SKM-1 treated with dmso at 0.1 percent for 144 hours (cell line): ENCODE data around the gene TOM1L2.
"Not testable (repeated sequence)": the region's sequence is repeated elsewhere in the genome, so short reads cannot be mapped to it uniquely, and the experiment has no call there.

Source experiments
- DNase-seq: peaks from one replicate; lab custom pipeline; 2025; ENCODE audit not compliant: unreplicated experiment; lab: John Stamatoyannopoulos, UW

The TOM1L2 gene

GRCh38 chr17:17926036-17926435 lies 46.2 kb downstream of the TOM1L2 start:
- DNase-seq, result no peak

GRCh38 chr17:17924857-17925250 lies 47.3 kb downstream of the TOM1L2 start:
- DNase-seq, result peak; percentile 59

- DNase-seq, result no peak
Measured at GRCh38 chr17:17924131-17924856, 47.9 kb downstream of the TOM1L2 start.

GRCh38 chr17:17922070-17922614 lies 50.1 kb downstream of the TOM1L2 start:
- DNase-seq, result no peak

GRCh38 chr17:17921192-17922069 lies 50.8 kb downstream of the TOM1L2 start:
- DNase-seq, result peak; percentile 78

- DNase-seq, result peak; percentile 65
Measured at GRCh38 chr17:17919169-17920107, 52.8 kb downstream of the TOM1L2 start.

- DNase-seq, result no peak
Measured at GRCh38 chr17:17917394-17917793, 54.8 kb downstream of the TOM1L2 start.

GRCh38 chr17:17915183-17915582 lies 57.0 kb downstream of the TOM1L2 start:
- DNase-seq, result no peak

GRCh38 chr17:17913695-17914332 lies 58.4 kb downstream of the TOM1L2 start:
- DNase-seq, result no peak

GRCh38 chr17:17912336-17912735 lies 59.9 kb downstream of the TOM1L2 start:
- DNase-seq, result not testable (repeated sequence)

- DNase-seq, result no peak
Measured at GRCh38 chr17:17911001-17911613, 61.1 kb downstream of the TOM1L2 start.

GRCh38 chr17:17910060-17910459 lies 62.1 kb downstream of the TOM1L2 start:
- no peak for DNase-seq

- no peak for DNase-seq
Measured at GRCh38 chr17:17909078-17909477, 63.1 kb downstream of the TOM1L2 start.

- no peak for DNase-seq
Measured at GRCh38 chr17:17907469-17907868, 64.7 kb downstream of the TOM1L2 start.

- no peak for DNase-seq
Measured at GRCh38 chr17:17906418-17907215, 65.6 kb downstream of the TOM1L2 start.

GRCh38 chr17:17905036-17905320 lies 67.2 kb downstream of the TOM1L2 start:
- DNase-seq, result no peak

- no peak for DNase-seq
Measured at GRCh38 chr17:17904166-17905035, 67.8 kb downstream of the TOM1L2 start.

GRCh38 chr17:17902877-17903276 lies 69.3 kb downstream of the TOM1L2 start:
- no peak for DNase-seq
